ENCODE measurements around the gene RPL36. TPM values are rescaled to one million over a fixed set of nuclear protein-coding genes. Genes with fewer than 3 reads are reported as not detected.

The RPL36 gene
- total and polyA plus RNA-seq, 2 experiments from 2014 or later: 895 to 3,204 TPM

DNA sequence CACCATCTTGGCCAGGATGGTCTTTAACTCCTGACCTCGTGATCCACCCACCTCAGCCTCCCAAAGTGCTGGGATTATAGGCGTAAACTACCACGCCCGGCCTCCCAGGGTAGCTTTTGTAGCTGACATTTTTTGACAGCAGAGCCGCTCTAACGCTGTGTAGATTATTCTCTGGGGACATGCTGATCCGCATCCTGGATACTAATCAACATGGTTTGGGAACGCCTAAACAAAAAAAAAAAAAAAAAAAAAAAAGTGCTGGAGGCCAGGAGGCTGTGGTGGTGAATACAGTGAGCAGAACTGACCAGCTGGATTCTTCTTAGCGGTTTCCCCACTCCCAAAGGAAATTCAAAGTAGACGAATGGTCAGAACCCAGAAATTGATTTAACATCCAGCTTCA lies 24.7 kb downstream of the RPL36 start:
- peaks cover 56% of the 10 kb centered on the region for H3K79me2 ChIP-seq (replicated peaks; ENCODE audit: insufficient read depth)
- H3F3A ChIP-seq (replicated peaks; ENCODE audit: low read depth): peaks cover 7% of the 10 kb centered on the region; the same call in 1 of the 2 replicates
- H3K9me3 Mint-ChIP-seq: no peaks in the 10 kb centered on the region
- H2AFZ ChIP-seq: no peak overlapping the region
- H3K27me3 ChIP-seq (ENCODE audit: insufficient read depth): no peaks in the 10 kb centered on the region
- H3K4me3 ChIP-seq: no peak overlapping the region
- no peak overlapping the region for H3K4me2 ChIP-seq
- H3K4me1 Mint-ChIP-seq: peaks cover 15% of the 10 kb centered on the region
- peaks cover 31% of the 10 kb centered on the region for H4K20me1 ChIP-seq (replicated peaks; ENCODE audit: insufficient read depth)
- H3K27ac Mint-ChIP-seq: no peak overlapping the region
- peaks cover 17% of the 10 kb centered on the region for H3K36me3 ChIP-seq (ENCODE audit: insufficient read depth)
- TF ChIP-seq, protein P1, sequence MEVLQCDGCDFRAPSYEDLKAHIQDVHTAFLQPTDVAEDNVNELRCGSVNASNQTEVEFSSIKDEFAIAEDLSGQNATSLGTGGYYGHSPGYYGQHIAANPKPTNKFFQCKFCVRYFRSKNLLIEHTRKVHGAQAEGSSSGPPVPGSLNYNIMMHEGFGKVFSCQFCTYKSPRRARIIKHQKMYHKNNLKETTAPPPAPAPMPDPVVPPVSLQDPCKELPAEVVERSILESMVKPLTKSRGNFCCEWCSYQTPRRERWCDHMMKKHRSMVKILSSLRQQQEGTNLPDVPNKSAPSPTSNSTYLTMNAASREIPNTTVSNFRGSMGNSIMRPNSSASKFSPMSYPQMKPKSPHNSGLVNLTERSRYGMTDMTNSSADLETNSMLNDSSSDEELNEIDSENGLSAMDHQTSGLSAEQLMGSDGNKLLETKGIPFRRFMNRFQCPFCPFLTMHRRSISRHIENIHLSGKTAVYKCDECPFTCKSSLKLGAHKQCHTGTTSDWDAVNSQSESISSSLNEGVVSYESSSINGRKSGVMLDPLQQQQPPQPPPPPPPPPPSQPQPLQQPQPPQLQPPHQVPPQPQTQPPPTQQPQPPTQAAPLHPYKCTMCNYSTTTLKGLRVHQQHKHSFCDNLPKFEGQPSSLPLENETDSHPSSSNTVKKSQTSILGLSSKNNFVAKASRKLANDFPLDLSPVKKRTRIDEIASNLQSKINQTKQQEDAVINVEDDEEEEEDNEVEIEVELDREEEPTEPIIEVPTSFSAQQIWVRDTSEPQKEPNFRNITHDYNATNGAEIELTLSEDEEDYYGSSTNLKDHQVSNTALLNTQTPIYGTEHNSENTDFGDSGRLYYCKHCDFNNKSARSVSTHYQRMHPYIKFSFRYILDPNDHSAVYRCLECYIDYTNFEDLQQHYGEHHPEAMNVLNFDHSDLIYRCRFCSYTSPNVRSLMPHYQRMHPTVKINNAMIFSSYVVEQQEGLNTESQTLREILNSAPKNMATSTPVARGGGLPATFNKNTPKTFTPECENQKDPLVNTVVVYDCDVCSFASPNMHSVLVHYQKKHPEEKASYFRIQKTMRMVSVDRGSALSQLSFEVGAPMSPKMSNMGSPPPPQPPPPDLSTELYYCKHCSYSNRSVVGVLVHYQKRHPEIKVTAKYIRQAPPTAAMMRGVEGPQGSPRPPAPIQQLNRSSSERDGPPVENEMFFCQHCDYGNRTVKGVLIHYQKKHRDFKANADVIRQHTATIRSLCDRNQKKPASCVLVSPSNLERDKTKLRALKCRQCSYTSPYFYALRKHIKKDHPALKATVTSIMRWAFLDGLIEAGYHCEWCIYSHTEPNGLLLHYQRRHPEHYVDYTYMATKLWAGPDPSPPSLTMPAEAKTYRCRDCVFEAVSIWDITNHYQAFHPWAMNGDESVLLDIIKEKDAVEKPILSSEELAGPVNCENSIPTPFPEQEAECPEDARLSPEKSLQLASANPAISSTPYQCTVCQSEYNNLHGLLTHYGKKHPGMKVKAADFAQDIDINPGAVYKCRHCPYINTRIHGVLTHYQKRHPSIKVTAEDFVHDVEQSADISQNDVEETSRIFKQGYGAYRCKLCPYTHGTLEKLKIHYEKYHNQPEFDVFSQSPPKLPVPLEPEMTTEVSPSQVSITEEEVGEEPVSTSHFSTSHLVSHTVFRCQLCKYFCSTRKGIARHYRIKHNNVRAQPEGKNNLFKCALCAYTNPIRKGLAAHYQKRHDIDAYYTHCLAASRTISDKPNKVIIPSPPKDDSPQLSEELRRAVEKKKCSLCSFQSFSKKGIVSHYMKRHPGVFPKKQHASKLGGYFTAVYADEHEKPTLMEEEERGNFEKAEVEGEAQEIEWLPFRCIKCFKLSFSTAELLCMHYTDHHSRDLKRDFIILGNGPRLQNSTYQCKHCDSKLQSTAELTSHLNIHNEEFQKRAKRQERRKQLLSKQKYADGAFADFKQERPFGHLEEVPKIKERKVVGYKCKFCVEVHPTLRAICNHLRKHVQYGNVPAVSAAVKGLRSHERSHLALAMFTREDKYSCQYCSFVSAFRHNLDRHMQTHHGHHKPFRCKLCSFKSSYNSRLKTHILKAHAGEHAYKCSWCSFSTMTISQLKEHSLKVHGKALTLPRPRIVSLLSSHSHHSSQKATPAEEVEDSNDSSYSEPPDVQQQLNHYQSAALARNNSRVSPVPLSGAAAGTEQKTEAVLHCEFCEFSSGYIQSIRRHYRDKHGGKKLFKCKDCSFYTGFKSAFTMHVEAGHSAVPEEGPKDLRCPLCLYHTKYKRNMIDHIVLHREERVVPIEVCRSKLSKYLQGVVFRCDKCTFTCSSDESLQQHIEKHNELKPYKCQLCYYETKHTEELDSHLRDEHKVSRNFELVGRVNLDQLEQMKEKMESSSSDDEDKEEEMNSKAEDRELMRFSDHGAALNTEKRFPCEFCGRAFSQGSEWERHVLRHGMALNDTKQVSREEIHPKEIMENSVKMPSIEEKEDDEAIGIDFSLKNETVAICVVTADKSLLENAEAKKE (CRISPR knock-in tag; IDR thresholded peaks at IDR 0.05): no peak
- no peak for TF ChIP-seq STAT1 (IDR thresholded peaks at IDR 0.05; ENCODE audit: unreplicated experiment)
- TF ChIP-seq, protein P2, sequence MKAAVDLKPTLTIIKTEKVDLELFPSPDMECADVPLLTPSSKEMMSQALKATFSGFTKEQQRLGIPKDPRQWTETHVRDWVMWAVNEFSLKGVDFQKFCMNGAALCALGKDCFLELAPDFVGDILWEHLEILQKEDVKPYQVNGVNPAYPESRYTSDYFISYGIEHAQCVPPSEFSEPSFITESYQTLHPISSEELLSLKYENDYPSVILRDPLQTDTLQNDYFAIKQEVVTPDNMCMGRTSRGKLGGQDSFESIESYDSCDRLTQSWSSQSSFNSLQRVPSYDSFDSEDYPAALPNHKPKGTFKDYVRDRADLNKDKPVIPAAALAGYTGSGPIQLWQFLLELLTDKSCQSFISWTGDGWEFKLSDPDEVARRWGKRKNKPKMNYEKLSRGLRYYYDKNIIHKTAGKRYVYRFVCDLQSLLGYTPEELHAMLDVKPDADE (IDR thresholded peaks at IDR 0.05): no peak
- TF ChIP-seq, protein P3, sequence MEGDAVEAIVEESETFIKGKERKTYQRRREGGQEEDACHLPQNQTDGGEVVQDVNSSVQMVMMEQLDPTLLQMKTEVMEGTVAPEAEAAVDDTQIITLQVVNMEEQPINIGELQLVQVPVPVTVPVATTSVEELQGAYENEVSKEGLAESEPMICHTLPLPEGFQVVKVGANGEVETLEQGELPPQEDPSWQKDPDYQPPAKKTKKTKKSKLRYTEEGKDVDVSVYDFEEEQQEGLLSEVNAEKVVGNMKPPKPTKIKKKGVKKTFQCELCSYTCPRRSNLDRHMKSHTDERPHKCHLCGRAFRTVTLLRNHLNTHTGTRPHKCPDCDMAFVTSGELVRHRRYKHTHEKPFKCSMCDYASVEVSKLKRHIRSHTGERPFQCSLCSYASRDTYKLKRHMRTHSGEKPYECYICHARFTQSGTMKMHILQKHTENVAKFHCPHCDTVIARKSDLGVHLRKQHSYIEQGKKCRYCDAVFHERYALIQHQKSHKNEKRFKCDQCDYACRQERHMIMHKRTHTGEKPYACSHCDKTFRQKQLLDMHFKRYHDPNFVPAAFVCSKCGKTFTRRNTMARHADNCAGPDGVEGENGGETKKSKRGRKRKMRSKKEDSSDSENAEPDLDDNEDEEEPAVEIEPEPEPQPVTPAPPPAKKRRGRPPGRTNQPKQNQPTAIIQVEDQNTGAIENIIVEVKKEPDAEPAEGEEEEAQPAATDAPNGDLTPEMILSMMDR (conservative IDR thresholded peaks at IDR 0.05; ENCODE audit: low read depth in 2 of 2): no peak
- no peak for TF ChIP-seq JUNB (IDR thresholded peaks at IDR 0.05; ENCODE audit: unreplicated experiment)
- TF ChIP-seq ZNF331 (CRISPR knock-in tag; IDR thresholded peaks at IDR 0.05; ENCODE audit: low read depth): no peak
- TF ChIP-seq, protein P4, sequence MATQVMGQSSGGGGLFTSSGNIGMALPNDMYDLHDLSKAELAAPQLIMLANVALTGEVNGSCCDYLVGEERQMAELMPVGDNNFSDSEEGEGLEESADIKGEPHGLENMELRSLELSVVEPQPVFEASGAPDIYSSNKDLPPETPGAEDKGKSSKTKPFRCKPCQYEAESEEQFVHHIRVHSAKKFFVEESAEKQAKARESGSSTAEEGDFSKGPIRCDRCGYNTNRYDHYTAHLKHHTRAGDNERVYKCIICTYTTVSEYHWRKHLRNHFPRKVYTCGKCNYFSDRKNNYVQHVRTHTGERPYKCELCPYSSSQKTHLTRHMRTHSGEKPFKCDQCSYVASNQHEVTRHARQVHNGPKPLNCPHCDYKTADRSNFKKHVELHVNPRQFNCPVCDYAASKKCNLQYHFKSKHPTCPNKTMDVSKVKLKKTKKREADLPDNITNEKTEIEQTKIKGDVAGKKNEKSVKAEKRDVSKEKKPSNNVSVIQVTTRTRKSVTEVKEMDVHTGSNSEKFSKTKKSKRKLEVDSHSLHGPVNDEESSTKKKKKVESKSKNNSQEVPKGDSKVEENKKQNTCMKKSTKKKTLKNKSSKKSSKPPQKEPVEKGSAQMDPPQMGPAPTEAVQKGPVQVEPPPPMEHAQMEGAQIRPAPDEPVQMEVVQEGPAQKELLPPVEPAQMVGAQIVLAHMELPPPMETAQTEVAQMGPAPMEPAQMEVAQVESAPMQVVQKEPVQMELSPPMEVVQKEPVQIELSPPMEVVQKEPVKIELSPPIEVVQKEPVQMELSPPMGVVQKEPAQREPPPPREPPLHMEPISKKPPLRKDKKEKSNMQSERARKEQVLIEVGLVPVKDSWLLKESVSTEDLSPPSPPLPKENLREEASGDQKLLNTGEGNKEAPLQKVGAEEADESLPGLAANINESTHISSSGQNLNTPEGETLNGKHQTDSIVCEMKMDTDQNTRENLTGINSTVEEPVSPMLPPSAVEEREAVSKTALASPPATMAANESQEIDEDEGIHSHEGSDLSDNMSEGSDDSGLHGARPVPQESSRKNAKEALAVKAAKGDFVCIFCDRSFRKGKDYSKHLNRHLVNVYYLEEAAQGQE (IDR thresholded peaks at IDR 0.05; ENCODE audit: unreplicated experiment): no peak
- TF ChIP-seq ZNF114 (CRISPR knock-in tag; IDR thresholded peaks at IDR 0.05): no peak
- no peak for TF ChIP-seq POLR2AphosphoS5 (IDR thresholded peaks at IDR 0.05; ENCODE audit: low read depth)
- TF ChIP-seq EZH2phosphoT487 (IDR thresholded peaks at IDR 0.05; ENCODE audit: unreplicated experiment): no peak
- no peak for TF ChIP-seq CREB1 (CRISPR knock-in tag; IDR thresholded peaks at IDR 0.05; ENCODE audit: low read depth)
- no peak for TF ChIP-seq NANOG (IDR thresholded peaks at IDR 0.05; ENCODE audit: borderline replicate concordance)
- TF ChIP-seq EZH2 (IDR thresholded peaks at IDR 0.05; ENCODE audit: low read depth, unreplicated experiment): no peak
- H3K36me3 Mint-ChIP-seq (ENCODE audit: low read depth): peaks cover 78% of the 10 kb centered on the region
- no peak for ATAC-seq
- H3K27ac ChIP-seq (ENCODE audit: low read depth): no peak overlapping the region
- H3K4me1 ChIP-seq (ENCODE audit: insufficient read depth): peaks cover 8% of the 10 kb centered on the region
- H3K4me3 Mint-ChIP-seq: no peak overlapping the region
- H3K9me2 ChIP-seq (ENCODE audit: insufficient read depth): no peaks in the 10 kb centered on the region
- H3K27me3 Mint-ChIP-seq (ENCODE audit: insufficient read depth, low read depth, poor library complexity): peaks cover 8% of the 10 kb centered on the region
- no peak for DNase-seq (ENCODE audit: low spot score)
